ENCODE data around the gene HOXB8.

HOXB8 gene

DNA sequence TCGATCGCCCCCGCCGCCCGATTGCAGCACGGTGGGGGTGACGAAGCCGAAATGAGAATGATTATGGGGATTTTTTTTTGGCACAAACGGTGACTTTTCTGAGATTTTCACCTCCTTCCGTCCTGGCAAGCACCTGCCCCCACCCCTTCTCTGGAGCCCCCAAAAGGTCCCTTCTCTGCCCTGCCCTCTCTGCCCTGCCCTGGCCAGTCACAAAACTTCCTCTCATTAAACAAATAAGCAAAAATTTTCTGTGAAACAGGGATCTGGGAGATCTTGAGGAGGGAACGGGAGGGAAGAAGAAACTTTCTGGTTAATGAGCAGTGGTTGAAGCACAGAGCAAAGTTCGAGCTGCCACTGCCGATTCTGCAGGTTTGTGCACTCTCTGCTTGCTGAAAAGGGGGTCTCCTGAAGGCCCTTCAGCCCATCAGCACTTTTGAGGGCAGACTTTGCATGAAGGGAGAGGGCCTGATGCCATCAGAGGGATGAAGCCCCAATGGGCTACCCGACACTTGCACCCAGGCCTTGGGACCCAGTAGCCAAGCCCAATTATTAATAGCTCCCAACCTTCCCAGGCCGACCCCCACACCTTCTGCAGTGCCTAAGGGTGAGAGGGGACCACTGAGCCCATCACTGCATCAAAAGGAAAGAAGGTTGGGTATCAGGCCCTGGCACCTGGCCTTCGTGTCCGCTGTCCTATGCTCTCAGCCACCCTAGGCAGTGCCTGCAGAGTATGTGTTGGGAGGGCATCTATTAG is 1.0 kb upstream of the HOXB8 start:
- H3K9ac ChIP-seq (ENCODE audit: insufficient read length) = no peak overlapping the region
- H3K36me3 ChIP-seq (ENCODE audit: insufficient read depth, low read length) = no peaks in the 10 kb centered on the region

DNA sequence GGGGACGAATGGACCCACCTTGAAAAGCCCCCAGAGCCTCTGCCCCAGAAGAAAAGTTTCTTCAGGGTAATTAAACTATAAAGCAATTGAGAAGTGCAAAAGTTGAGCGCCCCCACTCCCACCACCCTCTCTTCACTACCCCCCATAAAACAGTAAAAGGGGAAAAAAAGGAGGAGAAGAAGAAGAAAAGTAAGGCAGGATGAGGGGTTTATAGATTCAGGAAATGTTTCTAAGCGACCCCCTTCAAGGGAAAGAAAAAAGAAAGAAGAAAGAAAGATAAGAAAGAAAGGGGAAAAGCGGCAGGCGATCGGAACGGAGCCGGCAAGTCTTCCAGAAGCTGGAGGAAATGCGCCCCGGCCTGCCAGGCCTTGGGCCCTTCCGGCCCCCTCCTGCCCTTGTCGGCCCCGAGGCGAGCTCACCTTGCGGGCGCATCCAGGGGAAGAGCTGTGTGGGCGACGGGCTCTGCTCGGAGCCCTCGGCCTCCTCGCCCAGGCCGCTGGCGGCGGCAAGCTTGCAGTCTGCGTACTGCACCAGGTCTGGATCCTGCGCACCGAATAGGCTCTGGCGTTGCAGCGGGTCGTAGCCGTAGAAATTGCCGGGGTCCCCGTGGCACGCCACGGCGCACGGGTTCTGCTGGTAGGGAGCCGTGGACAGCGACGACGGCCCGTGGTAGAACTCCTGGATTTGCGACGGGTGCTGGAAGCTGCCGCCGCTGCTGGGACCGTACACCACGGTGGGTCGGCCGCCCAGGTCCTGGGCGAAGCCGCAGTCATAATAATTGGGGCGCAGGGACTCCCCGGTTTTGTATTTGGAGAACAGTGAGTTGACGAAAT is 1.0 kb downstream of the HOXB8 start:
- Histone ChIP-seq H3K36me3 (ENCODE audit: insufficient read depth, low read length) (no peaks in the 10 kb centered on the region), H3K9ac (ENCODE audit: insufficient read length) (peak overlapping the region; percentile 51), H3K9me3 (ENCODE audit: low read depth, low read length) (no peaks in the 10 kb centered on the region), H3K27ac (no peak overlapping the region), H3K4me3 (peak overlapping the region; percentile 84)
- DNase-seq (ENCODE audit: low read depth, low spot score) = no peak
- no peak for TF ChIP-seq POLR2AphosphoS5 (IDR thresholded peaks at IDR 0.05; ENCODE audit: borderline replicate concordance, low read depth, low read length)

More for the DNA sequence above, 1.0 kb upstream of the HOXB8 start:
- no peaks in the 10 kb centered on the region for H3K9me3 ChIP-seq (ENCODE audit: low read depth, low read length)
- DNase-seq (ENCODE audit: low read depth, low spot score) = no peak
- peak overlapping the region; percentile 84 for H3K4me3 ChIP-seq
- H3K27ac ChIP-seq = no peak overlapping the region
- TF ChIP-seq POLR2AphosphoS5 (IDR thresholded peaks at IDR 0.05; ENCODE audit: borderline replicate concordance, low read depth, low read length) = no peak
- TF ChIP-seq FOXP2 (optimal IDR thresholded peaks at IDR 0.05; ENCODE audit: control extremely low read depth, extremely low read length, insufficient read depth) = no peak
- TF ChIP-seq EZH2 (IDR thresholded peaks at IDR 0.05) = no peak

DNA sequence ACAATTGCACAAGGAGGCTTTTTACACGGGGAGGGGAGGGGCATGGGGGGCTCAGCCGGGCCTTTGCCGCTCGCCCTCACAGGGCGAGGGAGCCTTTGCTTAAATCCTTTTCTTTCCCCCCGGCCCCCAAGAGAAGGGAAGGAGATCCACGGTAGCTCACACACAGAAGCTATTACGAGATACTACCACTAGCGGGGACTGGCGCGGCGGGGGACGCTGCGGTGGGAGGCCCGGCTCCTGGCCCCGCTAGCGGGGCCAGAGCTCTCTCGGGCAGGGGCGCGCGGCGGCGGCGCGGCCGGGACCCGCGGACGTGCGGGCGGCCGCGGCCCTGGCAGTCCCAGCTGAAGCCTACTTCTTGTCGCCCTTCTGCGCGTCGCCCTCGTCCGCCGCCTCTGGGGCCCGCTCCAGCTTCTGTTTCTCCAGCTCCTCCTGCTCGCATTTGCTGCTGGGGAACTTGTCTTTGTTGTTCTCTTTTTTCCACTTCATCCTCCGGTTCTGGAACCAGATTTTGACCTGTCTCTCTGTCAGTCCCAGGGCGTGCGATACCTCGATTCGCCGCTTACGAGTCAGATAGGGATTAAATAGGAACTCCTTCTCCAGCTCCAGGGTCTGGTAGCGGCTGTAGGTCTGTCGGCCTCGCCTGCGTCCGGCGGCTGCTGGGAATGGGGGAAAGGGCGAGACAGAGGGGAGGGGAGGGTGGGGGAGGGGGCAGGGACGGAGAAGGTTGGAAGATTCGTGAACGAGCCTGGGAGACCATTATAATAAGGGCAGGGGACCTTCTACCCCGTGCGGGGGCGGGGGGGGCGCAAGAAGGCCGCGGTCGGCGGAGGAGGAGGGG is 2.0 kb downstream of the HOXB8 start:
- no peak for DNase-seq (ENCODE audit: low read depth, low spot score)
- no peak for TF ChIP-seq FOXP2 (optimal IDR thresholded peaks at IDR 0.05; ENCODE audit: control extremely low read depth, extremely low read length, insufficient read depth)
- no peak for TF ChIP-seq EZH2 (IDR thresholded peaks at IDR 0.05)
- TF ChIP-seq POLR2AphosphoS5 (IDR thresholded peaks at IDR 0.05; ENCODE audit: borderline replicate concordance, low read depth, low read length) = no peak
- Histone ChIP-seq H3K4me3 (peak overlapping the region; percentile 84), H3K9me3 (ENCODE audit: low read depth, low read length) (no peaks in the 10 kb centered on the region), H3K9ac (ENCODE audit: insufficient read length) (peak overlapping the region; percentile 65), H3K27ac (peak overlapping the region; percentile 90), H3K36me3 (ENCODE audit: insufficient read depth, low read length) (no peaks in the 10 kb centered on the region)

DNA sequence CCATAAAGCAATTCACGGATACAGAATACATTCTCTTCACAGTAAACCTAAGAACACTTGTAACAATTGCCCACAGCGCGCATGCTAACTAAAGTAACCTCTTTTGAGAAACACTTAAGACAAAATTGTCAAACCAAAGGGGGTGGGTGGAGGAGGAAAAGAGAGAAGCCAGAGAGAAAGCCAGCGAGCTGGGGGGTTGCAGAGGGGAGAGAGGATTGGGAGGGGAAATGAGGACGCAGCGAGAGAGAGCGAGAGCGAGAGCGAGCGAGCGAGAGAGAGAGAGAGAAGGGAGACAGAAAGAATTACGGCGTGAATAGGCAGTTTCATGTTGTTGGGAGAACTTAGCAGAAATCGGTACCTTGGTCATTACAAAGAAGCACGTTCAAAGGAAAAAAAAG is 2.6 kb downstream of the HOXB8 start:
- no peak for TF ChIP-seq EZH2 (IDR thresholded peaks at IDR 0.05)
- TF ChIP-seq POLR2AphosphoS5 (IDR thresholded peaks at IDR 0.05; ENCODE audit: borderline replicate concordance, low read depth, low read length) = peak; percentile 13; the same call in 1 of the 2 replicates
- no peak for TF ChIP-seq FOXP2 (optimal IDR thresholded peaks at IDR 0.05; ENCODE audit: control extremely low read depth, extremely low read length, insufficient read depth)
- H3K4me3 ChIP-seq = peak overlapping the region; percentile 84
- H3K9ac ChIP-seq (ENCODE audit: insufficient read length) = peak overlapping the region; percentile 65
- no peaks in the 10 kb centered on the region for H3K9me3 ChIP-seq (ENCODE audit: low read depth, low read length)
- DNase-seq (ENCODE audit: low read depth, low spot score) = no peak
- H3K36me3 ChIP-seq (ENCODE audit: insufficient read depth, low read length) = 0 out of 2 replicates have a peak, but pooled peaks cover 3% of the 10 kb centered on the region
- peak overlapping the region; percentile 90 for H3K27ac ChIP-seq

DNA sequence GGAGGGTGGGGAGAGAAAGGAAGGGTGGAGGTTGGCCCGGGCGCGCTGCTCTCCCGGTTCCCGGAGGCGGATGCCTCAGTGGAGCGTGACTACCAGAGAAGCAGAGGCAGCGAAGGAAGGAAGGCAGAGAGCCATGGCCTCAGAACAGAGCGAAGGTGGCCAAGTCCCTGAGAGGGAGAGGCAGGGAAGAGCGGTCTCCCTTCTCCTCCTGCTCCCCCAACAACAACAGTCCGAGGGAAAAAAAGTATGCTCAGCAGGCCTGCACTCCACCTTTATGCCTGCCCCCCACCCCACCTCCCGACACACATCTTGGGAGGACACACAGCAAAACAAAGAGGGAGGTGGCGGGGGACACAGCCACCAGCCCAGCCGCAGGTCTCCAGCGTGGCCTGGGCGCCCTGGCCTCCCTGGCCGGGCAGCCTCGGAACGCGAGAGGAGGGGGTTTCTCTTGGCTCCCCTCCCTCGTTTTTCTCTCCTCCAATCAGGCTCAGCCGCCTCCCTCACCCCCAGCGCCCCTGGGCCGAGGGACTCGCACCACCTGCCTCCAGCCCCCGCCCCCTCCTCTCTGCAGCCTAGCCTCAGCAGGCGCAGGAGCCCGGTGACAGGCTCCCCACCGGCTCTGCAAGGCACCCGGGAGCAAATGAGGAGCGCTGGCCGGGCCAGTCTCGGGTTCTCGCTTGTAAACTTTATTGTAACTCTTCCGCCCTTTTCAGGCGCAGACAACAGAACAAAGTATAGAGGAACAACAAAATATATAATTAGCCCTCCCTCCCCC is 3.2 kb downstream of the HOXB8 start:
- 0 out of 2 replicates have a peak, but pooled peaks cover 7% of the 10 kb centered on the region for H3K36me3 ChIP-seq (ENCODE audit: insufficient read depth, low read length)
- no peak for DNase-seq (ENCODE audit: low read depth, low spot score)
- peak overlapping the region; percentile 84 for H3K4me3 ChIP-seq
- TF ChIP-seq POLR2AphosphoS5 (IDR thresholded peaks at IDR 0.05; ENCODE audit: borderline replicate concordance, low read depth, low read length) (no peak), EZH2 (IDR thresholded peaks at IDR 0.05) (no peak), FOXP2 (optimal IDR thresholded peaks at IDR 0.05; ENCODE audit: control extremely low read depth, extremely low read length, insufficient read depth) (no peak)
- no peaks in the 10 kb centered on the region for H3K9me3 ChIP-seq (ENCODE audit: low read depth, low read length)
- peak overlapping the region; percentile 85 for H3K9ac ChIP-seq (ENCODE audit: insufficient read length)
- H3K27ac ChIP-seq = peak overlapping the region; percentile 90

DNA sequence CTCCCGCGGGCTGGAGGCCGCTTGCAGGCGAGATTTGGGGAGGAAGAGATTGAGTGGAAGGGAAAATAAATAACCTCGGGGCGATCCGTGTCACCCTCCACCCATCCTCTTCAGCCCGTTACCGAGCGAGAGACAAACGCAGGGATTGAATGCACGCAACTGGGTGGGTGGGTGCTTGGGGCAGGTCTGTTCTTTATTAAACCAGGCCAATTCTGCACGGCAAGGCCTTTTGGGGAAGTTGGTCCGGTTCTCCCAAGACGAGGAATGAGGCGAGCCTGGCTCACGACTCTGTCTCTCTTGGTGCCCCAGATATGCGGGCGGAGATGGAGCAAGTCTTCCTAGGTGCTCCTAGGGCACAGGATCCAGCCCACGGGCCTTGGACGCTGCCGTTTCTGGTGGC is 3.9 kb downstream of the HOXB8 start:
- no peaks in the 10 kb centered on the region for H3K9me3 ChIP-seq (ENCODE audit: low read depth, low read length)
- H3K27ac ChIP-seq = peak overlapping the region; percentile 90
- H3K36me3 ChIP-seq (ENCODE audit: insufficient read depth, low read length) = 0 out of 2 replicates have a peak, but pooled peaks cover 11% of the 10 kb centered on the region
- H3K4me3 ChIP-seq = peak overlapping the region; percentile 84
- no peak for DNase-seq (ENCODE audit: low read depth, low spot score)
- peak overlapping the region; percentile 85 for H3K9ac ChIP-seq (ENCODE audit: insufficient read length)
- TF ChIP-seq EZH2 (IDR thresholded peaks at IDR 0.05) (no peak), FOXP2 (optimal IDR thresholded peaks at IDR 0.05; ENCODE audit: control extremely low read depth, extremely low read length, insufficient read depth) (no peak), POLR2AphosphoS5 (IDR thresholded peaks at IDR 0.05; ENCODE audit: borderline replicate concordance, low read depth, low read length) (no peak; the same call in 1 of the 2 replicates)
